Smooth muscle cell (in vitro differentiated cells): ENCODE measurements around the gene COL1A2. TPM values are rescaled to one million over a fixed set of nuclear protein-coding genes. Genes with fewer than 3 reads are reported as not detected.

ENCODE experiments used
- DNase-seq: peaks from one replicate; lab custom pipeline; 2025; ENCODE audit not compliant: unreplicated experiment; lab: John Stamatoyannopoulos, UW
- H2AFZ ChIP-seq: fragments of 200-600 bp; sonication (generic); 2 replicates; pipeline ENCODE4 v1.6.0; 2016; ENCODE audit warnings: antibody characterized with exemption, low read depth, mild to moderate bottlenecking
- H3F3A ChIP-seq: fragments of 200-600 bp; sonication (generic); 2 replicates; pipeline ENCODE4 v1.6.0; 2017; ENCODE audit warnings: antibody characterized with exemption, low read depth
- H3K27ac ChIP-seq: fragments of 200-600 bp; sonication (generic); 2 replicates; pipeline ENCODE4 v1.5.1; 2016; ENCODE audit warnings: low read depth, mild to moderate bottlenecking
- H3K27me3 ChIP-seq: fragments of 200-600 bp; sonication (generic); 2 replicates; pipeline ENCODE4 v1.6.1; 2016; ENCODE audit warnings: low read depth, mild to moderate bottlenecking
- H3K36me3 ChIP-seq: fragments of 200-600 bp; sonication (generic); 2 replicates; pipeline ENCODE4 v1.5.1; 2016; ENCODE audit warnings: low read depth
- H3K4me1 ChIP-seq: fragments of 200-600 bp; sonication (generic); 2 replicates; pipeline ENCODE4 v1.5.1; 2016; ENCODE audit warnings: low read depth
- H3K4me2 ChIP-seq: fragments of 200-600 bp; sonication (generic); 2 replicates; pipeline ENCODE4 v1.6.0; 2016; ENCODE audit warnings: mild to moderate bottlenecking
- H3K4me3 ChIP-seq: fragments of 200-600 bp; sonication (generic); 2 replicates; pipeline ENCODE4 v1.5.1; 2016; ENCODE audit warnings: mild to moderate bottlenecking
- H3K79me2 ChIP-seq: fragments of 200-600 bp; sonication (generic); 2 replicates; pipeline ENCODE4 v1.6.0; 2016; ENCODE audit warnings: low read depth, mild to moderate bottlenecking
- H3K9ac ChIP-seq: fragments of 200-600 bp; sonication (generic); 2 replicates; pipeline ENCODE4 v1.6.0; 2016; ENCODE audit warnings: low read depth
- H3K9me3 ChIP-seq: fragments of 200-600 bp; sonication (generic); replicated peaks from 2 replicates; pipeline ENCODE4 v1.5.1; 2016; ENCODE audit warnings: low read depth
- H4K20me1 ChIP-seq: fragments of 200-600 bp; sonication (generic); 2 replicates; pipeline ENCODE4 v1.6.0; 2016; ENCODE audit warnings: low read depth
- WGBS: methylation state at CpG from one replicate; pipeline ENCODE4 v1.1.7; 2016; ENCODE audit warnings: low lambda C conversion rate; 5-methylcytosine and 5-hydroxymethylcytosine counted together
- polyA plus RNA-seq: library from polyadenylated mRNA; unstranded; fragments of >200 nt; fragmentation: Nextera tagmentation; extraction: Ambion mirVana; gene quantifications from 2 replicates; pipeline ENCODE4 v1.2.1, GENCODE V29; 2016
- total RNA-seq: library from RNA; depleted of rRNA; stranded (reverse); fragments of >200 nt; gene quantifications from 2 replicates; pipeline ENCODE4 v1.2.3, GENCODE V29; 2014
- TF ChIP-seq, protein P1 (sequence below): fragments of 200-600 bp; sonication (generic); IDR thresholded peaks from 2 replicates; pipeline ENCODE4 v1.5.1; 2017; ENCODE audit warnings: borderline replicate concordance, mild to moderate bottlenecking, antibody characterized with exemption; ENCODE audit not compliant: insufficient read depth, poor library complexity, severe bottlenecking

COL1A2 gene
- total and polyA plus RNA-seq, 2 experiments from 2014 or later: 4,221 to 10,006 TPM

DNA sequence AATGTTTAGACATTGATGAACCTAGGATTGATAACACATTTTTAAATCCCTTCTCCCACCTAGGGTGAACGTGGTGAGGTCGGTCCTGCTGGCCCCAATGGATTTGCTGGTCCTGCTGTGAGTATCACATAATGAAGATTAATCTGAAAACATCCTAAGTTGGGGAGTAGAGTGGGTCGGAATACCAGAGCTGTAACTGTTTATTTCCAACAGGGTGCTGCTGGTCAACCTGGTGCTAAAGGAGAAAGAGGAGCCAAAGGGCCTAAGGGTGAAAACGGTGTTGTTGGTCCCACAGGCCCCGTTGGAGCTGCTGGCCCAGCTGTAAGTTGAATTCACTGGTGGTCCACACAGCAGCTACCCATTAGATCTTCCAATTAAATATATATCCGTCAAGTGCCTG lies 25.6 kb downstream of the COL1A2 start:
- no peak for DNase-seq
- no peak overlapping the region for H3K9ac ChIP-seq
- H3K27me3 ChIP-seq: no peaks in the 10 kb centered on the region
- peaks cover 86% of the 10 kb centered on the region for H3K36me3 ChIP-seq
- no peak overlapping the region for H2AFZ ChIP-seq
- H3K4me3 ChIP-seq: no peak overlapping the region
- H3K4me2 ChIP-seq: no peak overlapping the region
- TF ChIP-seq, protein P1, sequence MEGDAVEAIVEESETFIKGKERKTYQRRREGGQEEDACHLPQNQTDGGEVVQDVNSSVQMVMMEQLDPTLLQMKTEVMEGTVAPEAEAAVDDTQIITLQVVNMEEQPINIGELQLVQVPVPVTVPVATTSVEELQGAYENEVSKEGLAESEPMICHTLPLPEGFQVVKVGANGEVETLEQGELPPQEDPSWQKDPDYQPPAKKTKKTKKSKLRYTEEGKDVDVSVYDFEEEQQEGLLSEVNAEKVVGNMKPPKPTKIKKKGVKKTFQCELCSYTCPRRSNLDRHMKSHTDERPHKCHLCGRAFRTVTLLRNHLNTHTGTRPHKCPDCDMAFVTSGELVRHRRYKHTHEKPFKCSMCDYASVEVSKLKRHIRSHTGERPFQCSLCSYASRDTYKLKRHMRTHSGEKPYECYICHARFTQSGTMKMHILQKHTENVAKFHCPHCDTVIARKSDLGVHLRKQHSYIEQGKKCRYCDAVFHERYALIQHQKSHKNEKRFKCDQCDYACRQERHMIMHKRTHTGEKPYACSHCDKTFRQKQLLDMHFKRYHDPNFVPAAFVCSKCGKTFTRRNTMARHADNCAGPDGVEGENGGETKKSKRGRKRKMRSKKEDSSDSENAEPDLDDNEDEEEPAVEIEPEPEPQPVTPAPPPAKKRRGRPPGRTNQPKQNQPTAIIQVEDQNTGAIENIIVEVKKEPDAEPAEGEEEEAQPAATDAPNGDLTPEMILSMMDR: no peak
- WGBS: 75% methylated on average over 6 of the region's 6 CpGs
- peaks cover 4% of the 10 kb centered on the region for H3K4me1 ChIP-seq
- peak overlapping the region; percentile 99 for H3K27ac ChIP-seq
- no peaks in the 10 kb centered on the region for H3K9me3 ChIP-seq
- peaks cover 34% of the 10 kb centered on the region for H3K79me2 ChIP-seq
- peaks cover 100% of the 10 kb centered on the region for H4K20me1 ChIP-seq
- H3F3A ChIP-seq: peaks cover 97% of the 10 kb centered on the region

DNA sequence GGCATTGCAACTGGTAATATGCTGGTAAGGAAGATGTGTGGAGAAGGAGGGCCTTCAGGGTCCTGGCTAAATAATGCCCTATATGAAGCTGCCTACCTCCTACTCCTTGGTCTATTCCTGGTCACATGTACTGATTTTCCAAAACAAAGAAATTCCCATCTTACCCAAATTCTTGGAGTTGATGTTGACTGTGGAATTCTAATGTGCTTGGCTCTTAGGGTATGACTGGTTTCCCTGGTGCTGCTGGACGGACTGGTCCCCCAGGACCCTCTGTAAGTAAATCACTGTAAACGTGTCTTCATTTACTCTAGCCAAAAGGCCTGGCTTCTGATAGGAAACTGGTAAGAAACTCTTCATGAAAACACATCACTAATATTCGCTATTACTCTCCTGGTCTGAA lies 27.0 kb downstream of the COL1A2 start:
- TF ChIP-seq, protein P1: no peak
- peak overlapping the region; percentile 6 for H3K9ac ChIP-seq
- peaks cover 97% of the 10 kb centered on the region for H3F3A ChIP-seq
- no peak for DNase-seq
- peaks cover 100% of the 10 kb centered on the region for H4K20me1 ChIP-seq
- H3K36me3 ChIP-seq: peaks cover 89% of the 10 kb centered on the region
- H3K4me2 ChIP-seq: no peak overlapping the region
- peaks cover 21% of the 10 kb centered on the region for H3K79me2 ChIP-seq
- H3K9me3 ChIP-seq: no peaks in the 10 kb centered on the region
- peaks cover 4% of the 10 kb centered on the region for H3K4me1 ChIP-seq
- 74% methylated on average over 3 of the region's 3 CpGs for WGBS
- no peak overlapping the region for H2AFZ ChIP-seq
- peak overlapping the region; percentile 99 for H3K27ac ChIP-seq
- H3K27me3 ChIP-seq: no peaks in the 10 kb centered on the region
- no peak overlapping the region for H3K4me3 ChIP-seq

DNA sequence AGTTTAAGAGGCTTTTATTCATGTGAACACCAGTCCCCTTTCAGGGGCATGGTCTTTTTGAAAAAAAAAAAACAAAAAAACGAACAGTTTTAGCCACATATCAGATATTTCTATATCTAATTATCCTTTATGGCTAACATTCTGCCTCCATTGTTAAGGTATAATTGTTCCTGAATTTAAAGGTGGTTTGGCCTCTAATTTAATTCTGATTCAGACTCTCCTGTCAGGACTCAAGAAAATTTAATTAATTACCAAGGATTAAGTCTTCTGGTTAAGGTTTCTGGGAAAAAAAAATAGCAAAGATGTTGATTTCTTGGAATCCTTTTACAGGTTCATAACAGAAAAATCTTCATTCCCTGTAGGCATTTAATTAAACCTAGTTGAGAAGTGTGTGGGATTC lies 27.4 kb downstream of the COL1A2 start:
- Histone ChIP-seq H3K4me1 (peaks cover 4% of the 10 kb centered on the region), H3K9ac (peak overlapping the region; percentile 6)
- 87% methylated on average over 1 of the region's 1 CpG for WGBS

More for the DNA sequence above, 27.4 kb downstream of the COL1A2 start:
- Histone ChIP-seq H3K36me3 (peaks cover 87% of the 10 kb centered on the region), H3K79me2 (peaks cover 17% of the 10 kb centered on the region), H3K4me3 (no peak overlapping the region), H2AFZ (no peak overlapping the region), H3K27ac (peak overlapping the region; percentile 99), H3K4me2 (no peak overlapping the region), H4K20me1 (peaks cover 100% of the 10 kb centered on the region), H3F3A (peaks cover 99% of the 10 kb centered on the region), H3K27me3 (no peaks in the 10 kb centered on the region), H3K9me3 (no peaks in the 10 kb centered on the region)
- no peak for DNase-seq
- TF ChIP-seq, protein P1: no peak
